HG03196 (cell line): ENCODE data around the gene PRRX1.

Experiments used
- ATAC-seq: cut with Tn5 transposase; IDR thresholded peaks from one replicate; pipeline ENCODE4 v1.9.1; 2021; ENCODE audit not compliant: unreplicated experiment

The PRRX1 gene

GRCh38 chr1:170765712-170766330 lies 101.9 kb downstream of the PRRX1 start:
- no peak for ATAC-seq

DNA sequence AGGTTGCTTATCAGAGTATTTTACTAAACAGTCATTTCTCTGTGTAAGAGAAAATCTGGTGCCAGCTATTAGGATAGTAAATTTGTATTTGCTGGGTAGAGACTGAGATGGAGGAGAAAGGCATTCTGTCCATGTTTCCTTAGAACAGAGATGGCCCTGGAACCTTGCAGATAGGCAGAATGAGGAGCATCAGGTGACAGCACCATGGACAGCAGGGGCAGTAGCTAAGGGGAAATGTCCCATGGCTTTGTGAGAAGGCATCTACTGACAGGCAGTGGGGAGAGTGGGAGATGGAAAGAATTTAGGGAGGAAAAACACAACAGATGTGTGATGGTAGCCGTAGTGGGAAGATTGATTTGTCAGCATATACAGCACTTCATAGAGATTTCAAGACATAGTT lies 105.0 kb downstream of the PRRX1 start:
- no peak for ATAC-seq

DNA sequence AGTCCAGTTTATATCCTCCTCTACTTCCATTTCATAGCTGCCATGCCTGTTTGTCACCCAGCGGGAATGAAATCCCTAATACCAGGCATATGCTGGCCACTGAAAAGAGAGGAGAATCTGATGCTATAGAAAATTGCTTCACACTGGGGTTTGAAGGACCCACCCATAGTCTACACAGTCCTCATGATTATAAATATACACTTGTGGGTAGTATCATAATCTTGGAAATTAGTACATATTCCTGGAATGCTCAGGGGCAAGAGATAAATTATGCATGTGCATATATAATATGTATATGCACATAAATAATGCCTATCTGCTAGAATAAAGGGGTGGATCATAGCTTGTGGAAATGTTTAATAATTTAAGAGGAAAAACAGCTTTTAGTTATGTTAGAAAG lies 105.8 kb downstream of the PRRX1 start:
- ATAC-seq, result no peak

- ATAC-seq, result no peak
Observed at GRCh38 chr1:170770254-170770653, 106.3 kb downstream of the PRRX1 start.

- ATAC-seq, result no peak
Observed at GRCh38 chr1:170776252-170776651, 112.3 kb downstream of the PRRX1 start.

DNA sequence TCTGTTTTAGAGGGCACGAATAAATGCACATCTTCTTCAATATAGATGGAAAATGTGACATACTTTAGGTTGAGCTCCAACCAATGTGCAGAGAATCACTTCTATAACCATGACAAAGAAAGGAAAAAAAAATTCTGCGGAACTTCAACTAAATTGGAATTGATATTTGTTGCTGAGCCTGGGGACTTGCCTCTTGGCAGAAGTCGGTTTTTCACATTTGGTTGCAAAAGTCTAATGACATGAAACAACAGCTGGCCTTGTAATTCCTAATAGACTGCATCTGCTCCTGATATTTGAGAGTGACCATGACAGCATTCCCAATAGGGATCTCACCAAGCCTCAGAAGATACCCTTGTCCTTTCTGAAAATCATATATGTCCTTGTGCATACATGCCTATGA lies 112.8 kb downstream of the PRRX1 start:
- ATAC-seq, result no peak
